GM20431 (cell line): ENCODE results near the gene MAML3.

Source experiments
- in situ Hi-C: fragments of 300-500 bp; cut with MseI, MboI; formaldehyde crosslinking; loops from one replicate; pipeline ENCODE4 v1.15.0; 2020; ENCODE audit warnings: low sequenced_read_pairs; ENCODE audit not compliant: unreplicated experiment

MAML3 gene

GRCh38 chr4:139669335-139669734 is 484.6 kb downstream of the MAML3 start:
- in situ Hi-C loops, result no loop called here

GRCh38 chr4:139668658-139669201 is 485.3 kb downstream of the MAML3 start:
- in situ Hi-C loops, result no loop called here

- in situ Hi-C loops, result no loop called here
Observed at GRCh38 chr4:139668036-139668435, 485.9 kb downstream of the MAML3 start.
